Loucy (cell line): Measurements from ENCODE around the gene CAMK1D.
"Not testable (repeated sequence)": the region's sequence is repeated elsewhere in the genome, so short reads cannot be mapped to it uniquely, and the experiment has no call there.

Experiments used
- H2AFZ ChIP-seq: fragments of 200-600 bp; sonication (generic); 2 replicates; pipeline ENCODE4 v1.6.0; 2016; ENCODE audit warnings: antibody characterized with exemption, mild to moderate bottlenecking, low read length, moderate library complexity
- H3F3A ChIP-seq: fragments of 200-600 bp; 2 replicates; pipeline ENCODE4 v1.6.0; 2016; ENCODE audit warnings: antibody characterized with exemption, low read depth, mild to moderate bottlenecking
- H3K27me3 ChIP-seq: fragments of 200-600 bp; sonication (generic); 2 replicates; pipeline ENCODE4 v1.6.1; 2014; ENCODE audit warnings: low read length, mild to moderate bottlenecking; ENCODE audit not compliant: insufficient read depth, poor library complexity, severe bottlenecking
- H3K36me3 ChIP-seq: fragments of 200-600 bp; sonication (generic); 2 replicates; pipeline ENCODE4 v1.6.1; 2016; ENCODE audit warnings: low read length; ENCODE audit not compliant: insufficient read depth
- H3K4me1 ChIP-seq: fragments of 200-600 bp; sonication (generic); 2 replicates; pipeline ENCODE4 v1.5.1; 2014; ENCODE audit warnings: low read length, mild to moderate bottlenecking; ENCODE audit not compliant: insufficient read depth, poor library complexity, severe bottlenecking
- H3K4me2 ChIP-seq: fragments of 200-600 bp; sonication (generic); 2 replicates; pipeline ENCODE4 v1.6.0; 2014; ENCODE audit warnings: antibody characterized with exemption, low read length, low read depth, mild to moderate bottlenecking; ENCODE audit not compliant: poor library complexity, severe bottlenecking
- H3K4me3 ChIP-seq: fragments of 200-600 bp; sonication (generic); 2 replicates; pipeline ENCODE4 v1.5.1; 2014; ENCODE audit warnings: low read length, mild to moderate bottlenecking, mixed read lengths; ENCODE audit not compliant: poor library complexity, severe bottlenecking
- H3K79me2 ChIP-seq: fragments of 200-600 bp; sonication (generic); 2 replicates; pipeline ENCODE4 v1.6.1; 2014; ENCODE audit warnings: low read length; ENCODE audit not compliant: insufficient read depth
- H3K9ac ChIP-seq: fragments of 200-600 bp; sonication (generic); 2 replicates; pipeline ENCODE4 v1.6.0; 2014; ENCODE audit warnings: mild to moderate bottlenecking, low read depth, low read length, moderate library complexity; ENCODE audit not compliant: poor library complexity, severe bottlenecking
- H3K9me2 ChIP-seq: fragments of 200-600 bp; sonication (generic); replicated peaks from 2 replicates; pipeline ENCODE4 v1.6.1; 2016; ENCODE audit warnings: low read depth, low read length, mixed read lengths
- H3K9me3 ChIP-seq: fragments of 200-600 bp; sonication (generic); 2 replicates; pipeline ENCODE4 v1.6.1; 2014; ENCODE audit warnings: mild to moderate bottlenecking, antibody characterized with exemption, low read length, low read depth; ENCODE audit not compliant: insufficient read depth
- H4K20me1 ChIP-seq: fragments of 200-600 bp; sonication (generic); 2 replicates; pipeline ENCODE4 v1.6.0; 2014; ENCODE audit warnings: antibody characterized with exemption, low read length, mild to moderate bottlenecking; ENCODE audit not compliant: insufficient read depth, poor library complexity, severe bottlenecking
- CTCF ChIP-seq: fragments of 200-600 bp; sonication (generic); conservative IDR thresholded peaks from 2 replicates; pipeline ENCODE4 v1.5.1; 2014; ENCODE audit warnings: mild to moderate bottlenecking, antibody characterized with exemption, low read length
- EZH2phosphoT487 ChIP-seq: fragments of 200-600 bp; IDR thresholded peaks from 2 replicates; pipeline ENCODE4 v1.6.1; 2018; ENCODE audit warnings: antibody characterized with exemption, mild to moderate bottlenecking, moderate library complexity, borderline replicate concordance

Gene CAMK1D

GRCh38 chr10:12438919-12439692, 89.8 kb downstream of the CAMK1D start:
- Histone ChIP-seq H3F3A (no peaks in the 10 kb centered on the region), H3K4me2 (no peak overlapping the region), H3K9me3 (no peaks in the 10 kb centered on the region), H3K4me3 (no peak overlapping the region), H3K4me1 (no peaks in the 10 kb centered on the region), H2AFZ (no peak overlapping the region), H3K9me2 (no peaks in the 10 kb centered on the region), H4K20me1 (no peaks in the 10 kb centered on the region), H3K27me3 (peaks cover 19% of the 10 kb centered on the region), H3K36me3 (no peaks in the 10 kb centered on the region), H3K9ac (no peak overlapping the region), H3K79me2 (no peaks in the 10 kb centered on the region)
- TF ChIP-seq EZH2phosphoT487 (no peak), CTCF (no peak)

- not testable (repeated sequence) for H3K9me2 ChIP-seq, H2AFZ ChIP-seq, H3K79me2 ChIP-seq, H4K20me1 ChIP-seq, H3K4me2 ChIP-seq, H3K9me3 ChIP-seq, H3K9ac ChIP-seq, H3F3A ChIP-seq, H3K4me1 ChIP-seq, H3K36me3 ChIP-seq, H3K4me3 ChIP-seq
- H3K27me3 ChIP-seq, result peaks cover 26% of the 10 kb centered on the region
These were observed 90.4 kb downstream of the CAMK1D start for GRCh38 chr10:12439767-12440166.

GRCh38 chr10:12443026-12443425, 93.7 kb downstream of the CAMK1D start:
- Histone ChIP-seq H3K9me3 (no peaks in the 10 kb centered on the region), H3K4me2 (no peak overlapping the region), H4K20me1 (peaks cover 9% of the 10 kb centered on the region), H3K79me2 (no peaks in the 10 kb centered on the region), H3K27me3 (peaks cover 54% of the 10 kb centered on the region), H2AFZ (no peak overlapping the region), H3K9ac (no peak overlapping the region), H3K4me1 (no peaks in the 10 kb centered on the region), H3K9me2 (no peaks in the 10 kb centered on the region), H3K4me3 (no peak overlapping the region), H3K36me3 (no peaks in the 10 kb centered on the region), H3F3A (no peaks in the 10 kb centered on the region)
- TF ChIP-seq CTCF (no peak), EZH2phosphoT487 (no peak)
